Hepatocyte (in vitro differentiated cells): ENCODE results near the gene TRAFD1.

Experiments
- CTCF ChIP-seq: fragments of 200-600 bp; sonication (generic); IDR thresholded peaks from 2 replicates; pipeline ENCODE4 v1.5.1; 2016; ENCODE audit warnings: antibody characterized with exemption, mild to moderate bottlenecking; ENCODE audit not compliant: poor library complexity
- EZH2 ChIP-seq: fragments of 200-600 bp; sonication (generic); IDR thresholded peaks from 2 replicates; pipeline ENCODE4 v1.6.1; 2016; ENCODE audit warnings: antibody characterized with exemption, mild to moderate bottlenecking, borderline replicate concordance
- EZH2phosphoT487 ChIP-seq: fragments of 200-600 bp; sonication (generic); IDR thresholded peaks from one replicate; pipeline ENCODE4 v1.6.1; 2018; ENCODE audit warnings: antibody characterized with exemption, mild to moderate bottlenecking, low read depth, moderate library complexity; ENCODE audit not compliant: unreplicated experiment, severe bottlenecking

DNA sequence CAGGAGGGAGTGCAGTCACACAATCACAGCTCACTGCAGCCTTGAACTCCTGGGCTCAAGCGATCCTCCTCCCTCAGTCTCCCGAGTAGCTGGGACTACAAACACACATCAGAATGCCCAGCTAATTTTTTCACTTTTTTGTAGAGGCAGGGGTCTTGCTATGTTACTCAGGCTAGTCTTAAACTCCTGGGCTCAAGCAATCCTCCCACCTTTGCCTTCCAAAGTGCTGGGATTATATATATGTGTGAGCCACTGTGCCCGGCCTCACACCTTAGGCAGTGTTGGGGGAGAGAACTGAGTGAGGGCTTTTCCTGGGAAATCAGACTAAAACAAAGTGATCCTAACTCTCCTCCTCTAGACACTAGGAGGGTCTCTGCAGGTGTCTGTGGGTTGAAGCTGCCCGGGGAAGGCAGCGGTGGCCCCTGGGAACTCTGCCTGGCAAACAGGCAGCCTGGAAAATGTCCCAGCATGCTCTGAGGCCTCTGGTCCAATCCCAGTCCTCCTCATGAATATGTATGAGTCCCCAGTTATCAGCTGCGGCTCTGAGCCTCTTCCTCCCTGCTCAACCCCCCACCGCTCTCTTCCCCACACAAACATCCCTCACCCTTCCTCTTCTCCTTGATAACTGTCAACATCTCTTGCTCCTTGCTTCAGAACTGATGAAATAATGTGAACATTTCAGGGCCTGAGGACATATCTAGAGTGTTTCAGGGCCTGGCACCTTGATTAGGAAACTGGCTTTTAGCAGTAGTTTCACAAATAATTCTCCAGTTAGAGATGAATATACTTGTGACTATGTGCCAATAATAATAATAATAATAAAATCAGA is 8.9 kb upstream of the TRAFD1 start:
- TF ChIP-seq EZH2 (no peak), EZH2phosphoT487 (no peak), CTCF (no peak)
